Measurements from ENCODE around the gene CRTC2. TPM values are rescaled to one million over a fixed set of nuclear protein-coding genes. Genes with fewer than 3 reads are reported as not detected.
"Not testable (repeated sequence)": the region's sequence is repeated elsewhere in the genome, so short reads cannot be mapped to it uniquely, and the experiment has no call there.

CRTC2 gene
- total RNA-seq, 3 donors from 2014 or later = 16.2 to 19.7 (median 19.0) TPM

DNA sequence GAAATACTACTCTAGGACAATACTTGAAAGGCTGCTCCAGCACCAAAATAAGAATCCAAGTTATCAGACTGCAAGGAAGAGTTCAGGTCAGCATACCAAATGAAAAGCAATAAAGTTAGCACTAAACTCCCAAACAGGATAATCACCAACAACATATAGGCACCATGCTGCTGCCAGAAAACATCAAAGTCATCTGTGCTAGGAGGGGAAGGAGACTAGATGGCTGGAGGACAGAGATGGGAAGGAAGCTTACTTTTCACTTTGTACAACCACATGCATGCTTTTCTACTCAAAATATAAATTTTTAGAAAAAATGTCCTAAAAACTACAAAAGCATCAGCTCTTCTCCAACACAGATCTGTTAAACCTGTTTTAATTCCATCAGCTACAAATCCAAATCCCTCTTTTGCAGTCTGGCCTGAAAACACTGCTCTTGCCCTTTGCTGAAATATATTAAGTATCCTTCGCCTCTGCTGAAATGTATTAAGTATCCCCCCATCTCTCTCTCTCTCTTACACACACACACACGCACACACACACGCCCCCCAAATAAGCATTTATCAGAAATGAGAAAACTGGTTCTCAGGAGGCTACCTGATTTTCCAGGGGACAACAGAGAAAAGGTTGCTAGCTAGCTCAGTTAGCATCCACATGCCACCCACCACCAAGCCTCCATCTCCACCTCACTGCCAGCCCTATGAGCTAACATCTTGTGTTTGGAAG is 37.2 kb downstream of the CRTC2 start:
- no peaks in the 10 kb centered on the region for H3K36me3 ChIP-seq
- no peak for DNase-seq (ENCODE audit: low spot score in 2 of 2)
- H3K9me3 ChIP-seq = no peaks in the 10 kb centered on the region
- peak overlapping the region; percentile 66 to 91 (median 74) for H3K4me3 ChIP-seq
- intact Hi-C loops (cut with DNase I; ENCODE audit: low total_unique reads) = no loop called here
- H3K4me1 ChIP-seq = peaks cover 0 to 22% of the 10 kb centered on the region in 2 donors
- no peaks in the 10 kb centered on the region for H3K27me3 ChIP-seq
- peak overlapping the region; percentile 81 to 93 for H3K27ac ChIP-seq
- TF ChIP-seq POLR2AphosphoS5 (IDR thresholded peaks at IDR 0.05) (no peak), POLR2A (IDR thresholded peaks at IDR 0.05) (no peak)
- TF ChIP-seq, protein P1, sequence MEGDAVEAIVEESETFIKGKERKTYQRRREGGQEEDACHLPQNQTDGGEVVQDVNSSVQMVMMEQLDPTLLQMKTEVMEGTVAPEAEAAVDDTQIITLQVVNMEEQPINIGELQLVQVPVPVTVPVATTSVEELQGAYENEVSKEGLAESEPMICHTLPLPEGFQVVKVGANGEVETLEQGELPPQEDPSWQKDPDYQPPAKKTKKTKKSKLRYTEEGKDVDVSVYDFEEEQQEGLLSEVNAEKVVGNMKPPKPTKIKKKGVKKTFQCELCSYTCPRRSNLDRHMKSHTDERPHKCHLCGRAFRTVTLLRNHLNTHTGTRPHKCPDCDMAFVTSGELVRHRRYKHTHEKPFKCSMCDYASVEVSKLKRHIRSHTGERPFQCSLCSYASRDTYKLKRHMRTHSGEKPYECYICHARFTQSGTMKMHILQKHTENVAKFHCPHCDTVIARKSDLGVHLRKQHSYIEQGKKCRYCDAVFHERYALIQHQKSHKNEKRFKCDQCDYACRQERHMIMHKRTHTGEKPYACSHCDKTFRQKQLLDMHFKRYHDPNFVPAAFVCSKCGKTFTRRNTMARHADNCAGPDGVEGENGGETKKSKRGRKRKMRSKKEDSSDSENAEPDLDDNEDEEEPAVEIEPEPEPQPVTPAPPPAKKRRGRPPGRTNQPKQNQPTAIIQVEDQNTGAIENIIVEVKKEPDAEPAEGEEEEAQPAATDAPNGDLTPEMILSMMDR (IDR thresholded peaks at IDR 0.05) = no peak

DNA sequence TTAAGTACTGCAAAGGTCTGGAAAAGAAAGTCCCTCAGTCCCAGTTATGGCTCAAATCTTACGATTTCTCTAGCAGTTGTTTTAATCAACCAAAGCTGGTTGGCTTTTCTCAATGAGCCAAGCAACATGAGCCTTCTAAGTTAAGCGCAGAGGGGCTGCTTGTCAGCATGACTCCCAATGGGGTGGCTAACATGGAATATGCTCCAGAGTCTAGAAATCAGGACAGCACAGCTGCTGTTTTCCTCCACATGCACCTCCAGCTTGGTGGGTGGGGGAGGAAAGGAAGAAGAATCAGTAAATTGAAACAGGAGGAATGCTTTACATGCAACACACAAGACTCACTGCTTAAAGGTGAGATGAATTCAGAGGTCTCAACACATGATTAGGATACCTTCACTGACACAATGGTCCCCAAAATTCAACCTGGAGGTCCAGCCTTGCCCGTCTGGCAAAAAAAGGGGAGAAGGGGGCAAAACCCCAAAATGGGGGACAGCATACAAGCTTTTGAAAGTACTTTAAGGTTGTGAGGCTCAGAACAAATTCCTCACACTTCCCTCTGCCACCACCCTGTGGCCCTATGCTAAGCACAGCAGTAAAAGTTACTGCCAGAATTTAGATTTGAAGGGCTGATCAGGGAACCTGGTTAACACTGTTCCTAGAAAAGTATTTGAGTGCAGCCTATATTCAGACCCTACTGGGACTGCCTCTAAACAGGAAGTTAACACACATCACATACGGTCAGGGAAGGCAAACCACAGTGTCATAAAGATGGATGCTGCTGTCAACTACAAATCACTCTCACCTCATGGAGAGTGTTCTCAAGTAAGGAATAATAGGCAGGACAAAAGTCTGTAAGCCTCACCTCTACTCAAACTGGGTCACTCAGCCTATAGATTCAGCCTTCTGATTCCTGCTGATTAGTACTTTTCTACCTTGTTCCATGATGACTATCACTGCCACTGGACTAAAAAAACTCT is 38.2 kb downstream of the CRTC2 start:
- no peak for DNase-seq (ENCODE audit: low spot score in 2 of 2)
- intact Hi-C loops (cut with DNase I; ENCODE audit: low total_unique reads) = no loop called here
- Histone ChIP-seq H3K9me3 (no peaks in the 10 kb centered on the region), H3K27ac (peak overlapping the region; percentile 24 to 49), H3K4me3 (peak overlapping the region in 1 of 3 donors; percentile 74), H3K27me3 (no peaks in the 10 kb centered on the region), H3K4me1 (peaks cover 0 to 22% of the 10 kb centered on the region in 2 donors), H3K36me3 (no peaks in the 10 kb centered on the region)
- TF ChIP-seq POLR2A (IDR thresholded peaks at IDR 0.05) (no peak), POLR2AphosphoS5 (IDR thresholded peaks at IDR 0.05) (no peak)
- TF ChIP-seq, protein P1 (IDR thresholded peaks at IDR 0.05) = no peak

DNA sequence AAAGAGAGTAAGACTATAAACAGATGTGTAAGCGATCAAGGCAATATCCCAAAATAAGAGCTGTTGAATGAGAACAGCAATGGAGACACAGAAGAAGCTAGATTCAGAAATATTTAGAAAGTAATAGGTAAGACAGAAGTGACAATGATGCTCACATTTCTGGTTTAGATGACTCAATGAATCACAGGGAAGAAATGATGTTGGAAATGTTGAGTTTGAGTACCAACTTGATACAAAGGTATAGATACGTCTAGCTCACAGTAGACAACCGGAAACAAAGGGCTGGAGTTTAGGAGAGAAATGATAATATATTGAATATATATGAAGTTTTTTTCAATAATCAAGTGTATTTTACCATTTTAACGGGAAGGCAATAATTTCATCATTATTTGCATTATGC is 42.1 kb downstream of the CRTC2 start:
- Histone ChIP-seq H3K4me3 (no peak overlapping the region), H3K27ac (no peak overlapping the region), H3K4me1 (peaks cover 0 to 19% of the 10 kb centered on the region in 2 donors), H3K9me3 (no peaks in the 10 kb centered on the region), H3K27me3 (no peaks in the 10 kb centered on the region), H3K36me3 (no peaks in the 10 kb centered on the region)
- TF ChIP-seq POLR2AphosphoS5 (IDR thresholded peaks at IDR 0.05) (no peak), POLR2A (IDR thresholded peaks at IDR 0.05) (no peak)
- TF ChIP-seq, protein P1 (IDR thresholded peaks at IDR 0.05) = no peak
- DNase-seq (ENCODE audit: low spot score in 2 of 2) = no peak
- intact Hi-C loops (cut with DNase I; ENCODE audit: low total_unique reads) = no loop called here

DNA sequence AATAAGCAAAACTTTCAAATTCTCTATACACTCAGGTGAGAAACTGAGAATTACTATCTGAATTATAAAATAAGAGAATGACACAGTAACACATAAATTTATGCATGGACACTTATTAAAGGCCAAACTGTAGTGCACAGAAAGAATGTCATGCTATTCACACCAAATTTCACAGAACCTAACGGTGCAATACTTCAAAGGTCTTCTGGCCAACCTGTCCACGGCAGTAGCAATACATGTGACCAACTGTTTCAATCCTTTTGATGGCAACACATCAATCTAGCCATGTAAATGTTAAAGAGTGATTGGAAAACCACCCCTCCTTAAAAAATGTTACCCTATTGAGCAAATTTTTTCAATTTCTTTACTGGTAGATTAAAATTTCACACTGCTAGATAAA is 46.1 kb downstream of the CRTC2 start:
- H3K4me1 ChIP-seq = no peaks in the 10 kb centered on the region
- no peaks in the 10 kb centered on the region for H3K9me3 ChIP-seq
- H3K36me3 ChIP-seq = no peaks in the 10 kb centered on the region
- H3K4me3 ChIP-seq = no peak overlapping the region
- TF ChIP-seq POLR2AphosphoS5 (IDR thresholded peaks at IDR 0.05) (no peak), POLR2A (IDR thresholded peaks at IDR 0.05) (no peak)
- TF ChIP-seq, protein P1 (IDR thresholded peaks at IDR 0.05) = no peak
- no peak for DNase-seq (ENCODE audit: low spot score in 2 of 2)
- no peaks in the 10 kb centered on the region for H3K27me3 ChIP-seq
- no peak overlapping the region for H3K27ac ChIP-seq
- intact Hi-C loops (cut with DNase I; ENCODE audit: low total_unique reads) = no loop called here

DNA sequence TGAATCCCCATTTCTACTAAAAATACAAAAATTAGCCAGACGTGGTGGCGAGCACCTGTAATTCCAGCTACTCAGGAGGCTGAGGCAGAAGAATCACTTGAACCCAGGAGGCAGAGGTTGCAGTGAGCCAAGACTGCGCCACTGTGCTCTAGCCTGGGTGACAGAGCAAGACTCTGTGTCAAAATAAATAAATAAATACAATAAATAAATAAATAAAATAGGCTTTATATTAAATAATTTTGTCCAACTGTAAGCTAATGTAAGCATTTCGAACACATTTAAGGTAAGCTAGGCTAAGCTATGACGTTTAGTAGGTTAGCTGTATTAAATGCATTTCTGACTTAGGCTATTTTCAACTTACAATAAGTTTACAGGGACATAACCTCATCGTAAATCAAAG is 47.9 kb downstream of the CRTC2 start:
- H3K4me1 ChIP-seq; H3K9me3 ChIP-seq; H3K27me3 ChIP-seq; DNase-seq (ENCODE audit: low spot score in 2 of 2); H3K36me3 ChIP-seq; H3K4me3 ChIP-seq; H3K27ac ChIP-seq; intact Hi-C loops (cut with DNase I; ENCODE audit: low total_unique reads): not testable (repeated sequence)

All from breast epithelium (tissue), 4 donors.